ENCODE measurements around the gene VIPR2.

- TF ChIP-seq CTCF (conservative IDR thresholded peaks at IDR 0.05; ENCODE audit: low read depth, low read length) = no peak
- no peak for TF ChIP-seq EZH2 (IDR thresholded peaks at IDR 0.05; ENCODE audit: borderline replicate concordance, low read depth, low read length, poor library complexity, severe bottlenecking)
These were observed 79.7 kb downstream of the VIPR2 start for GRCh38 chr7:159064816-159065510.
